Small intestine (tissue), 7 donors: Measurements from ENCODE around the gene FAM83D. TPM values are rescaled to one million over a fixed set of nuclear protein-coding genes. Genes with fewer than 3 reads are reported as not detected.
A peak's percentile ranks its signal among the peaks of the same experiment; 100 is the strongest.

Experiments
- DNase-seq, 2 donors: peaks; one replicate each; pipeline versions ENCODE4 v3.0.0 to v3.0.0-alpha.2; 2013
- FAIRE-seq: peaks from 2 replicates; lab custom pipeline; 2012; peaks lifted over from hg19 to GRCh38; lab: Jason Lieb, UNC
- H3K27ac ChIP-seq, 3 donors: one replicate each; pipeline ENCODE4 v1.5.1; 2013; ENCODE audit warnings: low read length in 2 of 3, mild to moderate bottlenecking in 2 of 3, control low read depth in 1 of 3, inconsistent platforms in 1 of 3, low read depth in 1 of 3, moderate library complexity in 1 of 3
- H3K27me3 ChIP-seq, 3 donors: one replicate each; pipeline ENCODE4 v1.6.1; 2013; ENCODE audit warnings: low read length in 3 of 3, inconsistent platforms in 1 of 3; ENCODE audit not compliant: control insufficient read depth in 3 of 3, insufficient read depth in 3 of 3
- H3K36me3 ChIP-seq, 3 donors: one replicate each; pipeline ENCODE4 v1.6.1; 2013; ENCODE audit warnings: low read length in 3 of 3, inconsistent platforms in 1 of 3, low read depth in 1 of 3, mild to moderate bottlenecking in 1 of 3, moderate library complexity in 1 of 3; ENCODE audit not compliant: control insufficient read depth in 3 of 3, insufficient read depth in 2 of 3
- H3K4me1 ChIP-seq, 3 donors: one replicate each; pipeline ENCODE4 v1.6.1; 2013; ENCODE audit warnings: low read length in 2 of 3, inconsistent platforms in 1 of 3, low read depth in 1 of 3, mild to moderate bottlenecking in 1 of 3, moderate library complexity in 1 of 3; ENCODE audit not compliant: control insufficient read depth in 3 of 3, insufficient read depth in 2 of 3
- H3K4me3 ChIP-seq, 3 donors: one replicate each; pipeline ENCODE4 v1.5.1; 2013; ENCODE audit warnings: low read length in 3 of 3, control low read depth in 1 of 3, inconsistent platforms in 1 of 3, low read depth in 1 of 3, mild to moderate bottlenecking in 1 of 3, moderate library complexity in 1 of 3
- H3K9me3 ChIP-seq, 2 donors: one replicate each; pipeline ENCODE4 v1.6.1; 2013; ENCODE audit warnings: low read depth in 1 of 2, low read length in 1 of 2; ENCODE audit not compliant: control insufficient read depth in 2 of 2, insufficient read depth in 1 of 2
- WGBS, 3 donors: extraction: QIAGEN DNeasy Blood & Tissue Kit; methylation state at CpG; one replicate each; pipeline ENCODE4 v1.1.7; 2013; 5-methylcytosine and 5-hydroxymethylcytosine counted together
- polyA plus RNA-seq, 4 donors: library from polyadenylated mRNA; stranded (reverse) in 3 of 4; unstranded in 1 of 4; fragments of 200-250 nt in 3 of 4; fragments of 120-200 nt in 1 of 4; gene quantifications; one replicate each; pipeline versions ENCODE4 v1.2.1 to v1.2.3, GENCODE V29; 2013
- donor health status: healthy with polysubstance abuse.
- donor health status: control.
- donor health status: control.
- donor health status: Bipolar disorder and iron deficiency.
- donor health status: healthy.

Gene FAM83D
- polyA plus RNA-seq, 4 donors = 1.1 to 11.6 (median 4.5) TPM

GRCh38 chr20:38965264-38965663 lies 39.0 kb downstream of the FAM83D start:
- H3K27me3 ChIP-seq = no peaks in the 10 kb centered on the region
- DNase-seq = no peak
- H3K9me3 ChIP-seq = no peaks in the 10 kb centered on the region
- H3K4me1 ChIP-seq = peaks cover 3 to 8% (median 3%) of the 10 kb centered on the region in 3 donors
- no peak overlapping the region for H3K4me3 ChIP-seq
- H3K27ac ChIP-seq = no peak overlapping the region
- no peak for FAIRE-seq
- peaks cover 0 to 5% (median 0%) of the 10 kb centered on the region in 3 donors for H3K36me3 ChIP-seq

DNA sequence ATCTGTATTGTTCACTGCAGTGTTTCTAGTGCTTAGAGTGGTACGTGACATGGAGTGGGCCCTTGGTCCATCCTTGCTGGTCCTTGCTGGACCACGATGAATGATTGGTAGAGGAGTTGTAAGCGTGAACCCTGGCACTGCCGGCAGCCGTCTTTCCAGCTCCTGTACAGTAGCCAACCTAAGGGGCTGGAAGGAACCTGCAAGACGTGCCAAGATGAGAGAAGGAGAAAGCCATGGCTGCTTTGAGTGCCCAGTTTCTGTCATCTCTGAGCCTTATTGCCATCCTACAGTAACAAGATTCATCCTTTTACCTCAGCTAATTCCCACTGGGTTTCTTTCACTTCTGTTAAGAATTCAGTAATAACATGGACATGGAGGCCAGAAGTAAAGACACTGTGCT lies 41.9 kb downstream of the FAM83D start:
- WGBS, 3 donors = 91 to 96% (median 93%) methylated on average over 6 of the region's 6 CpGs
- Histone ChIP-seq H3K4me1 (peaks cover 0 to 9% (median 3%) of the 10 kb centered on the region in 3 donors), H3K27me3 (no peaks in the 10 kb centered on the region), H3K27ac (no peak overlapping the region), H3K36me3 (peaks cover 0 to 9% (median 3%) of the 10 kb centered on the region in 3 donors), H3K4me3 (no peak overlapping the region), H3K9me3 (no peaks in the 10 kb centered on the region)
- FAIRE-seq (no peak), DNase-seq (no peak)

DNA sequence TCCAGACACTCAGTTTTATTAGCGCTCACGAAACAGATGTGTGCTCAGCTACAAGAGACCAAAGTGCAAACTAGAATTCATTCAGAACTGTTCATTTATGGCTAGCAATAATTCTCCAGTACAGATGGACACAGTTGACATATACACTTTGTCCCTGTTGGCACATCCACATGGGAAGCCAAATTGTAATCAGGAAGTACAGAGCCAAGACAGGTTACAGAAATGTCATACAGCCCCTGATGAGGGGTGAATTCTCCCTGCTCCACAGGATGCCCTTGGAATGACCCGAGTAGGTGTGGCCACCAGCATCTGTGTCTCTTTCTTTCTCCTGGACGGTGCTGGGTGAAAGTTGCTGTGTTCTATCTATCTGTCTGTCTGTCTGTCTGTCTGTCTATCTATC lies 43.5 kb downstream of the FAM83D start:
- H3K4me1 ChIP-seq = peaks cover 0 to 9% (median 3%) of the 10 kb centered on the region in 3 donors
- 18 to 57% (median 44%) methylated on average over 4 of the region's 4 CpGs for WGBS, 3 donors
- H3K27me3 ChIP-seq = no peaks in the 10 kb centered on the region
- peaks cover 0 to 11% (median 9%) of the 10 kb centered on the region in 3 donors for H3K36me3 ChIP-seq
- no peak for FAIRE-seq
- H3K4me3 ChIP-seq = no peak overlapping the region
- H3K9me3 ChIP-seq = no peaks in the 10 kb centered on the region
- DNase-seq = peak; percentile 87 to 92
- H3K27ac ChIP-seq = peak overlapping the region; percentile 44 to 80 (median 46)

- peaks cover 0 to 9% (median 3%) of the 10 kb centered on the region in 3 donors for H3K4me1 ChIP-seq
- peak overlapping the region; percentile 44 to 80 (median 46) for H3K27ac ChIP-seq
- H3K36me3 ChIP-seq = peaks cover 0 to 11% (median 10%) of the 10 kb centered on the region in 3 donors
- FAIRE-seq (no peak), DNase-seq (peak; percentile 4 to 27)
- 94 to 97% (median 94%) methylated on average over 1 of the region's 1 CpG for WGBS, 3 donors
- no peak overlapping the region for H3K4me3 ChIP-seq
- no peaks in the 10 kb centered on the region for H3K27me3 ChIP-seq
- H3K9me3 ChIP-seq = no peaks in the 10 kb centered on the region
Measured at GRCh38 chr20:38970302-38970701, 44.1 kb downstream of the FAM83D start.

DNA sequence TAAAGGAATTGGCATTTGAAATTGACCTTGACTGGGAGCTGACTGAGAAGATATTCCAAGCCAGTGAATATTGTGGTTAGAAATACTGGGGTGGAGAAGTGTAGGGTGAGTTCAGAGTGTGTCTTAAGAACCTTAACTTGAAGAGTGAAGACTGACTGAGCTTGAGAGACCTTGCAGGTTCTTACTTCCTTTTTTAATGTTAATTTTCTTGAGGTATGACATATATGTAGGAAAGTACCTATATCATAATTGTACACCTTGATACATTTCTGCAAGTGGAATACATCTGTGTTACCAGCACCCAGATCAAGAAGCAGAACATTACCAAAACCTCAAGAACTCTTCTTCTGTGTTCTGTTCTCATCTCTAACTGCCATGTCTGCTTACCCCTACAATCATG lies 46.9 kb downstream of the FAM83D start:
- H3K36me3 ChIP-seq = peaks cover 0 to 11% (median 10%) of the 10 kb centered on the region in 3 donors
- no peak overlapping the region for H3K27ac ChIP-seq
- peaks cover 0 to 9% (median under 1%) of the 10 kb centered on the region in 3 donors for H3K4me1 ChIP-seq
- FAIRE-seq (no peak), DNase-seq (no peak)
- H3K27me3 ChIP-seq = no peaks in the 10 kb centered on the region
- H3K4me3 ChIP-seq = no peak overlapping the region
- H3K9me3 ChIP-seq = no peaks in the 10 kb centered on the region

DNA sequence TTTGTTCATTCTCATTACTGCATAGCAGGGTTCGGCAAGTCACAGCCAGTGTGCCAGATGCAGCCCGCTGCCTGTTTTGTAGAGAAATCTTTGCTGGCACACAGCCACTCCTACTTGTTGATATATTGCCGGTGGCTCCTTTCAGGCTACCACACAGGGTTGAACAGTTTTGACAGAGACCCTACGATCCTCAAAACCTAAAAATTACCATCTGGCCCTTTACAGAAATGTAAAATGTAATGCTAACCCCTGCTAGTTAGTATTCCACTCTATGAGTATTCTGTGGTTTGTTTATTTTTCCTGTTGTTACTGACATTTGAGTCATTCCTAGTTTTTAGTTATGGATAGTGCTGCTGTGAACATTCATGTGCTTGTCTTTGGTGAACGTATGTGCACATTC lies 47.4 kb downstream of the FAM83D start:
- 74 to 86% (median 84%) methylated on average over 5 of the region's 5 CpGs for WGBS, 3 donors
- Histone ChIP-seq H3K27ac (peak overlapping the region in 1 of 3 donors; percentile 34), H3K4me1 (peaks cover 0 to 9% (median 0%) of the 10 kb centered on the region in 3 donors), H3K9me3 (no peaks in the 10 kb centered on the region), H3K4me3 (no peak overlapping the region), H3K36me3 (peaks cover 0 to 11% (median 10%) of the 10 kb centered on the region in 3 donors), H3K27me3 (no peaks in the 10 kb centered on the region)
- DNase-seq (no peak), FAIRE-seq (no peak)

- H3K36me3 ChIP-seq = peaks cover 0 to 11% (median 7%) of the 10 kb centered on the region in 3 donors
- H3K27ac ChIP-seq = no peak overlapping the region
- 77 to 82% (median 80%) methylated on average over 2 of the region's 2 CpGs for WGBS, 3 donors
- no peak overlapping the region for H3K4me3 ChIP-seq
- H3K9me3 ChIP-seq = no peaks in the 10 kb centered on the region
- FAIRE-seq (no peak), DNase-seq (no peak)
- no peaks in the 10 kb centered on the region for H3K4me1 ChIP-seq
- no peaks in the 10 kb centered on the region for H3K27me3 ChIP-seq
Measured at GRCh38 chr20:38975539-38976120, 49.4 kb downstream of the FAM83D start.

DNA sequence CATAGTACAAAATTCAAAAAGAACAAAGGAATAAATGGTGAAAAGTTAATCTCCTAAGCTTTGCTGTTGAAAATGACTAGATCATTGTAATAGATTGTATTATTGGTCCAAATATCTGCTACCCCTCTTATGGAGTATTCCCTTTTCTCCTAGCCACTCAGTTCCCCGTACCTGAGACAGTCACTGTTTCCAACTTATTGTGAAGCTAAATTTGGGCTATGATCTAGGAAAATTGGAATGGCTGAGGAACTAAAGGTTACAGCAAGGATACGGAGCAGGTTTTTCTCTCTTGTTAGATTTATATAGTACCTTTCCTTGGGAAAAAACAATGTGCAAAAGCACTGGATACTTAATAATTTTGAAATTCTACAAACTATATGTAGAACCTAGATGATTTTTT lies 53.2 kb downstream of the FAM83D start:
- Histone ChIP-seq H3K36me3 (peaks cover 0 to 3% (median 1%) of the 10 kb centered on the region in 3 donors), H3K4me3 (no peak overlapping the region), H3K27ac (no peak overlapping the region), H3K9me3 (no peaks in the 10 kb centered on the region), H3K27me3 (no peaks in the 10 kb centered on the region), H3K4me1 (no peaks in the 10 kb centered on the region)
- DNase-seq (no peak), FAIRE-seq (no peak)
- 91 to 96% (median 95%) methylated on average over 2 of the region's 2 CpGs for WGBS, 3 donors

DNA sequence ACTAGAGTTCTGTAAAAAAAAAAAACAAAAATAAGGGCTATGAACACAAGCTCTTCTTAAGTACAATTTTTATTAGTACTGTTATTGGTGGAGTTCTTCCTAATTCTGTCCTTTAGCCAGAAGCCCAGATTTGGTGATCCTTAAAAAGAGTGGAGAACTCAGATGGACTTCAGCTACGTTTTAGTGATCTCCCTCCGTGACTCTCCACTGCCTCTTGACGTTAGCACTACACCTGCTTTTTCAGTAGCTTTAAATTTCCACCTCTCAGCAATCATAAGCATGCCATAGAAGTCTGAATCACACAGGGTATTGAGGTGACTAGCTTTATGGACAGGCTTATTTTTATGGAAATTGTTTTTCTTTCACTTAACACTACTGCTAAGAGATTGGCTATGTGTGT lies 53.6 kb downstream of the FAM83D start:
- Histone ChIP-seq H3K4me1 (no peaks in the 10 kb centered on the region), H3K4me3 (no peak overlapping the region), H3K9me3 (no peaks in the 10 kb centered on the region), H3K27me3 (no peaks in the 10 kb centered on the region), H3K36me3 (peaks cover 0 to 1% (median 0%) of the 10 kb centered on the region in 3 donors), H3K27ac (no peak overlapping the region)
- WGBS, 3 donors = 90 to 96% (median 92%) methylated on average over 3 of the region's 3 CpGs
- no peak for DNase-seq
- no peak for FAIRE-seq
